Endothelial cell of hepatic sinusoid (primary cell): Measurements from ENCODE around the gene MAP3K6.
"Not testable (repeated sequence)": the region's sequence is repeated elsewhere in the genome, so short reads cannot be mapped to it uniquely, and the experiment has no call there.

Experiments
- in situ Hi-C: cut with HindIII; loops from 2 replicates; pipeline ENCODE4 v1.10.0; 2017; ENCODE audit warnings: low sequenced_read_pairs

The MAP3K6 gene

GRCh38 chr1:27366411-27367159 lies at the start of gene MAP3K6:
Gene MAP3K6 (minus strand): TSS chr1:27366961. CDS start chr1:27366597, 364 bp downstream.
- in situ Hi-C loops: no loop called here

DNA sequence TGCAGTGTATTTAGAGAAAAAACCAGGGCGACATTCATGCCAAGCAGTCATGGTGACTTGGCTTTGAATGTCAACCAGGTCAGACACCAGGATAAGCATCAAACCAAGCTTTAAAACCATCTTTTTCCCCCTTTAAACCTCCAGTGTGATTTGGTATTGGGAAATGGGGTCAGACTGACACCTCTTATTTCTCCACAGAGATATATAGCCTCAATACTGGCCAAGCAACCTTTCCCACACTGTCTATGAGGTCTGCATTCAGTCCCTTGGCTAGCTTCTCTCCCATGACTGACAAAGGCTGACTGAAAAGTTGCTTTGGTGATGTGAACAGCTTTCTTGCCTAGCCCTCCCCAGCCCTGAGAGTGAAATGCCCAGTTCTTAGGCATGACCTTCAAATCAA lies 47.3 kb upstream of the MAP3K6 start:
- in situ Hi-C loops: no loop called here

GRCh38 chr1:27413004-27413403 lies 46.2 kb upstream of the MAP3K6 start:
- in situ Hi-C loops: no loop called here

GRCh38 chr1:27412502-27412901 lies 45.7 kb upstream of the MAP3K6 start:
- in situ Hi-C loops: no loop called here

- in situ Hi-C loops: no loop called here
Observed at GRCh38 chr1:27410709-27411108, 43.9 kb upstream of the MAP3K6 start.

GRCh38 chr1:27409669-27410068 lies 42.9 kb upstream of the MAP3K6 start:
- in situ Hi-C loops: no loop called here

DNA sequence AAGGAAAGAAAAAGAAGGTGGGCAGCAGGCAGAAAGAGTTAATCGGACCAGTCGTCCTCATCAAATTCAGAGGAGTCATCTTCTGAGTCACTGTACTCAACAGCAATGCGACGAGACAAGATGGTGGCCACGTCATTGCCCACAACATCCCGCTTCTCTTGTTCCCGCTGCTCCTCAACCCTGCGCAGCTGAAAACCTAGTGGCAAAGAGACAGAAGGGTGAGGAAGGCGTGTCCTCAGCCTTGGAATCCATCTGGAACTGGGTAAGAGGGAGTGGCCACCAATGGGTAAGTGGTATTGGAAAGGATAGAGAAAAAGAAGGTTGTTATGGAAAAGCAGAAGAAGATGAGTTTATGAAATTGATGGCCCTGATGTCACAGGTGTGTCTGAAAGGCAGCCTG lies 41.4 kb upstream of the MAP3K6 start:
- in situ Hi-C loops: no loop called here

- in situ Hi-C loops: not testable (repeated sequence)
Observed at GRCh38 chr1:27406791-27407190, 40.0 kb upstream of the MAP3K6 start.

GRCh38 chr1:27406362-27406680 lies 39.6 kb upstream of the MAP3K6 start:
- in situ Hi-C loops: no loop called here

DNA sequence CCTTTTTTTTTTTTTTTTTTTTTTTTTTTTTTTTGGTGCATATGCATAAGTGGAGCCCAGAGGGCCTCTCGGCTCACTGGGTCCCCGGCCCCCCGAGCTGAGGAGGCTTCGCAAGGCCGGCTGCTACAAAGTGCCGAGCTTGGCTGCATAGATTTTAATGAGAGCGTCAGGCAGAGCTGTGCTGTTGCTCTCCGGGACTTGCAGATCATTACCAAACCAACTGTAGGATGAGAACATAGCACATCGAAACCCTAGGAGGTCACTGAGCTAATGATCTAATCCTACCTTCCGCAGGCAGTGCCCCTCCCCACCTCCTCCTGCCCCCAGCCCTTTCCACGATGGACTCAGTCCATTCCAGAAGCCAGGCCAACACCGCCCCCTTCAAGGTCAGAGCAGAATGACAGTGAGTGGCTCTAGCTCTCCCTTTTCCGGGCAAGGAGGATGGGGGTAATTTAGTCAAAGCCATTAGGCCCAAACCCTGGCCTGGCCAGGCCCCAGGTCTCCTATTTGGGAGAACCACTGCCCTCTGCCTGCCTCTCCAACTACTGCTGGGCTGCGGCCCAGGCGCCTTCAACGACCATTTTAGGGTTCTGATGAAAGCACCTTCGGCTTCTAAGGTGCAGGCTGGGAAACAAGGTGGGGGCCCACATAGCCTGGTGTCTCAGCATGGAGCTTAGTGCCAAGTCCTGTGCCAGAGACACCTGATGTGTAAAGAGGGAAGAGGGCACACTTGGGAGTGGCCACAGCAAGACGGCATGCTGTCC lies 39.0 kb upstream of the MAP3K6 start:
- in situ Hi-C loops: not testable (repeated sequence)

DNA sequence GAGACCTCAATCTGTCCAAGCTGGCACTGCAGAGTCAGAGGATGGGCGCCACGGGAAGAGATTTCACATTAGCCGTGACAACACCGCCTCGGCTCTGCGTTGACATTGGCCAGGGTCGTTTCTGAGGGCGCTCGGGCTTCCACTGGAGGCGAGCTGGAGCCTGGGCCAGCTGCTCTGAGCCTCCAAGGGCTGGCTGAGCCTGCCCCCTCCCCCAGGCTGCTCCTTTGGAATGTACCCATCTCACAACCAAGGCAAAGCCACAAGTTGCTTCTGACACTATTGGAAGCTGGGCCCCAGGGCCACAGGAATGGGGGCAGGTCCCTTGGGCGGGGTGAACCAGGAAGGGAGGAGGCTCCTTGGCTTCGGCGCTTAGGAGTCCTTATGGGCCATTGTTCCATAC lies 38.3 kb upstream of the MAP3K6 start:
- in situ Hi-C loops: no loop called here

DNA sequence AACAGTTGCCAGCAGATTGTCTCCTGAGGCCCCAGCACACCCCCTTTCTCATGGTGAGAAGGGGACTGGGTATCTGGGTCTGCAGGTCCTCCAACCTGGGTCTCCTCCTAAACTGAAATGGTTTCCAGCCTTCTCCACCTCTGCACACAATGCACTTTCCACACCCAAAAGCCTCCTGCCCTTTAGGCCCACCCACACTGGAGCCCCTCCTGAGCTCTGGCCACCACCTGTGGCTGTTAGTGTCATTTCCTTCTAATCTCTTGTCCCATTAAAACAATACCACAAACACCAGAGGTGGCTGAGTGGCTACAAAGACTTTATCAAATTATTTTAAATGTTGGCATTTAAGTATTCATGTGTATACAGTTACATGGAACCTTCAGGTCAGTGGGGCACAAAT lies 37.2 kb upstream of the MAP3K6 start:
- in situ Hi-C loops: no loop called here

GRCh38 chr1:27403065-27403726 lies 36.4 kb upstream of the MAP3K6 start:
- in situ Hi-C loops: no loop called here

GRCh38 chr1:27402349-27402754 lies 35.6 kb upstream of the MAP3K6 start:
- in situ Hi-C loops: no loop called here

- in situ Hi-C loops: no loop called here
Observed at GRCh38 chr1:27400963-27401341, 34.2 kb upstream of the MAP3K6 start.

GRCh38 chr1:27400082-27400962 lies 33.6 kb upstream of the MAP3K6 start:
- in situ Hi-C loops: no loop called here

- in situ Hi-C loops: loop anchor here (5.0 kb wide), 3 partner anchors 62 to 198 kb away; no protein-coding TSS in a partner anchor
Observed at GRCh38 chr1:27399251-27400025, 32.7 kb upstream of the MAP3K6 start.

DNA sequence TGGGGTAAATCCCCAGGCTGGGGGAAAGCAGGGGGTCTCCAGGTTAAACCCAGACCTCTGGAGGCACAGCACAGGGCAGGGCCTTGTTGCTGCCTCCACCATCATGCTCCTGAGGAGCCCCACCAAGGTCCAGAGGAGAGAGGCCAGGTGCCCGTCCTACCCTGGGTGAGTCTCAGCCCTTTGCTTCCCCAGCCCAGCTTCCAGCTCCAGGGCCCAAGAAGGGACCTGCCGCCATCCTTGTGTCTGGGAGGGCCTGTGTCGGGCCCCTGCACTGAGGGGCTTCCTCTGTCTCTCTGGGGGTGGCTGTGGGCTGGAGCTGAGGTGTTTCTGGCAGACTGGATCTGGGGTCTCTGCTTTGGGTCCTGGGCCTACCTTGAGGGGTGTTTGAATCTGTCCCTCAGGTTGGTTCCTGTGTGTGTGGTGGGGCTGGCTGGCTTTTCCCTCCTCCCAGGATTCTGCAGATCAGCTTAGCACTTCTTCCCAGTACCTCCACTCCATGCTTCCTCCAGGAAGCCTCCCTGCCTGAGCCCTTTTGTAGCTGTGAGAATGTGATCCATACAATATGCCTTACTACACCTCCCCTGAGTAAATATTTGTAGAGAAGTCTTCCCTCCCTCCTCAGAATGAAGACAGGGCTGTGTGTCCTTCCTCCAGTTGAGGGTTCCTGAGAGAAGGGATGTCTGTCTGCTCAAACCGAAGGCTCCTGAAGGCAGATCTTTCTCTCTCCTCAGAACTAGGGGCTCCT lies 31.8 kb upstream of the MAP3K6 start:
- in situ Hi-C loops: loop anchor here (5.0 kb wide), 3 partner anchors 61 to 199 kb away; no protein-coding TSS in a partner anchor

DNA sequence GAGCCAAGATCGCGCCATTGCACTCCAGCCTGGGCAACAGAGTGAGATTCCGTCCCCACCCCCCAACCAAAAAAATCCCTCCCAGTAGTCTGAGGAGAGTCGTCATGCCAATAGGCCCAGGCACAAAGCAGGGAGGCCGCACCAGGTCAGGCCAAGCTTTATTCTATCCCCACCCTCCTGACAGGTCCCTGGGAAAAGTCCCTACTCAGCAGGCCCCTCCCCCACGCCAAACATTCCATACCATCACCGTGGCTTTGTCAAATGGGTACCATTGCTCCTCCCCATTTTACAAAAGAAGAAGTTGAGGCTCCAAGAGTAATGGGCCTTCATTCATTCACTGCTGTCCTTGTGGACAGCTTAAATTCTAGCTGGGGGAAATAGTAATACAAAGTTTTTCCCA lies 31.0 kb upstream of the MAP3K6 start:
- in situ Hi-C loops: loop anchor here (5.0 kb wide), 3 partner anchors 60 to 200 kb away; no protein-coding TSS in a partner anchor
